Lower lobe of right lung (tissue), 2 donors: ENCODE data around the gene SLCO4A1. TPM values are rescaled to one million over a fixed set of nuclear protein-coding genes. Genes with fewer than 3 reads are reported as not detected.

ENCODE experiments used
- ATAC-seq, 2 donors: fragments of 200-7000 bp; cut with Tn5 transposase; one replicate each; pipeline ENCODE4 v1.9.1; 2020 to 2022; ENCODE audit warnings: mild to moderate bottlenecking in 2 of 2, moderate library complexity in 2 of 2
- DNase-seq: peaks from one replicate; pipeline ENCODE4 v3.0.0-alpha.2; 2020
- H3K27ac ChIP-seq: fragments of 200-600 bp; one replicate; pipeline ENCODE4 v1.8.0; 2022
- H3K27me3 ChIP-seq: fragments of 200-600 bp; one replicate; pipeline ENCODE4 v1.8.0; 2022; ENCODE audit warnings: low read depth
- H3K36me3 ChIP-seq: fragments of 200-600 bp; one replicate; pipeline ENCODE4 v1.8.0; 2022; ENCODE audit warnings: mild to moderate bottlenecking
- H3K4me1 ChIP-seq: fragments of 200-600 bp; one replicate; pipeline ENCODE4 v1.8.0; 2022
- H3K4me3 ChIP-seq: fragments of 200-600 bp; one replicate; pipeline ENCODE4 v1.8.0; 2022; ENCODE audit warnings: mild to moderate bottlenecking
- H3K9me3 ChIP-seq: fragments of 200-600 bp; one replicate; pipeline ENCODE4 v1.8.0; 2022
- intact Hi-C: fragments of 100-400 bp; cut with DNase I; formaldehyde crosslinking; loops from one replicate; pipeline ENCODE4 v1.11.0; 2022
- total RNA-seq: library from RNA; stranded (reverse); fragmentation: NEBNext Ultra II Directional; extraction: Animal tissue kit (Norgen Biotek cat#: 25700); gene quantifications from one replicate; pipeline ENCODE4 v1.2.1, GENCODE V29; 2021
- TF ChIP-seq, protein P1 (sequence below): fragments of 200-600 bp; IDR thresholded peaks from one replicate; pipeline ENCODE4 v1.8.0; 2022; ENCODE audit warnings: antibody characterized with exemption, mild to moderate bottlenecking
- donor health status: DM: no; HTN: yes; CAD: no; lungs with severe emphysema.

Gene SLCO4A1
- total RNA-seq, 1 donor from 2014 or later = 72.4 TPM

DNA sequence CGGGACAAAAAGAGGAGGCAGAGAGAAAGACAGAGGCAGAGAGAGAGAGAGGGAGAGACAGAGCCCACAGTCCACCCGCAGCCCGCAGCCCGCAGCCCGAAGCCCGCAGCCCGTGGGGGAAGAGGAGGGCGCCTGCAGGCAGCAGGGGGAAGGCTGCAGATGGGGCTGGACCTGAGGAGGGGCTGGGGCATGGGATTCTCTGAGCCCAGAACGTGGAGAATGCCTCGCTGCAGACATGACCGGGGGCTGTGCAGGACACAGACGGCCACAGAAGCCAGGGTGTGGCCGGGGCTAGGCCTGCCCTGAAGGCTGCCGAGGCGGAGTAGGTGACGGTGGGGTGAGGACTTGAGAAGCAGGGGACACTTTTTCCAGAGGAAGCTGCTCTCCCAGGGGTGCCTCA, 6.5 kb upstream of the SLCO4A1 start:
- no peak for DNase-seq
- peaks cover 44% of the 10 kb centered on the region for H3K27me3 ChIP-seq
- H3K36me3 ChIP-seq = no peaks in the 10 kb centered on the region
- no peaks in the 10 kb centered on the region for H3K9me3 ChIP-seq
- intact Hi-C loops = no loop called here
- no peak overlapping the region for H3K27ac ChIP-seq
- no peak overlapping the region for H3K4me3 ChIP-seq
- no peak for ATAC-seq
- TF ChIP-seq, protein P1, sequence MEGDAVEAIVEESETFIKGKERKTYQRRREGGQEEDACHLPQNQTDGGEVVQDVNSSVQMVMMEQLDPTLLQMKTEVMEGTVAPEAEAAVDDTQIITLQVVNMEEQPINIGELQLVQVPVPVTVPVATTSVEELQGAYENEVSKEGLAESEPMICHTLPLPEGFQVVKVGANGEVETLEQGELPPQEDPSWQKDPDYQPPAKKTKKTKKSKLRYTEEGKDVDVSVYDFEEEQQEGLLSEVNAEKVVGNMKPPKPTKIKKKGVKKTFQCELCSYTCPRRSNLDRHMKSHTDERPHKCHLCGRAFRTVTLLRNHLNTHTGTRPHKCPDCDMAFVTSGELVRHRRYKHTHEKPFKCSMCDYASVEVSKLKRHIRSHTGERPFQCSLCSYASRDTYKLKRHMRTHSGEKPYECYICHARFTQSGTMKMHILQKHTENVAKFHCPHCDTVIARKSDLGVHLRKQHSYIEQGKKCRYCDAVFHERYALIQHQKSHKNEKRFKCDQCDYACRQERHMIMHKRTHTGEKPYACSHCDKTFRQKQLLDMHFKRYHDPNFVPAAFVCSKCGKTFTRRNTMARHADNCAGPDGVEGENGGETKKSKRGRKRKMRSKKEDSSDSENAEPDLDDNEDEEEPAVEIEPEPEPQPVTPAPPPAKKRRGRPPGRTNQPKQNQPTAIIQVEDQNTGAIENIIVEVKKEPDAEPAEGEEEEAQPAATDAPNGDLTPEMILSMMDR = no peak
- peaks cover 11% of the 10 kb centered on the region for H3K4me1 ChIP-seq

DNA sequence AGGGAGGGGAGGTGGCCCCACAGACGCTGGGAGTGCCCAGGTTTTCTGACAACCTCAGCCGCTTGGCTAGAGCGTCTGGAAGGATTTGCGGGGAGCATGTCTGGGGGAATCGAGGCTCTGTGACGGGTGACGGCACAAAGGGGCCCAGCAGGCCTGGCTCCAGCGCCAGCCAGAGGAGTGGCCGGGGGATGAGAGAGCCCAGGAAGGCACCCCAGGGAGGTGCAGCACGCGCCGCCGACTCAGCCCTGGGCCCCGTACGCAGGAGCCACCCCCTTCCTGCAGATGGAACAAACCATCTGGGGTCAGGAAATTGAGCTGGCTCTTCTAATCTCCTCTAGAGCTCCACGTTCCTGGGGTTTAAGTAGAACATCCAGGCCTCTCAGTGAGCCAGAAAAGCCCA, 5.9 kb upstream of the SLCO4A1 start:
- DNase-seq (no peak), ATAC-seq (no peak)
- peaks cover 44% of the 10 kb centered on the region for H3K27me3 ChIP-seq
- H3K4me1 ChIP-seq = peaks cover 15% of the 10 kb centered on the region
- H3K9me3 ChIP-seq = no peaks in the 10 kb centered on the region
- no peaks in the 10 kb centered on the region for H3K36me3 ChIP-seq
- no peak overlapping the region for H3K27ac ChIP-seq
- TF ChIP-seq, protein P1 = no peak
- H3K4me3 ChIP-seq = no peak overlapping the region
- intact Hi-C loops = no loop called here

DNA sequence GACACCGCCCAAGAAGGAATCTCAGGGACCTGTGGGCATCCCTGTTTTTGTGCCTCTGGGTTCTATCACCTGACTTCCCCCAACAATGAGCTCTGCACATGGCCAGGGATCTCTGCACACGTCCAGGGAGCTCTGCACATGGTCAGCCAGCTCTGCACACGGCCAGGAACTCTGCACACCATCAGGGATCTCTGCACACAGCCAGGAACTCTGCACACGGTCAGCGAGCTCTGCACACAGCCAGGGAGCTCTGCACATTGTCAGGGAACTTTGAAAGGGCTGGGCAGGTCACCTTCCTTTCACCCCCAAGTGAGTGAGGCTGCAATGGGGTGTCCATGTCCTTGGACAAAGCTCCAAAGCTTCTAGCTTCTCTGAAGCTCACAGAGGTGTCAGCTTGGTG, 5.2 kb upstream of the SLCO4A1 start:
- no peaks in the 10 kb centered on the region for H3K9me3 ChIP-seq
- ATAC-seq = no peak
- intact Hi-C loops = no loop called here

DNA sequence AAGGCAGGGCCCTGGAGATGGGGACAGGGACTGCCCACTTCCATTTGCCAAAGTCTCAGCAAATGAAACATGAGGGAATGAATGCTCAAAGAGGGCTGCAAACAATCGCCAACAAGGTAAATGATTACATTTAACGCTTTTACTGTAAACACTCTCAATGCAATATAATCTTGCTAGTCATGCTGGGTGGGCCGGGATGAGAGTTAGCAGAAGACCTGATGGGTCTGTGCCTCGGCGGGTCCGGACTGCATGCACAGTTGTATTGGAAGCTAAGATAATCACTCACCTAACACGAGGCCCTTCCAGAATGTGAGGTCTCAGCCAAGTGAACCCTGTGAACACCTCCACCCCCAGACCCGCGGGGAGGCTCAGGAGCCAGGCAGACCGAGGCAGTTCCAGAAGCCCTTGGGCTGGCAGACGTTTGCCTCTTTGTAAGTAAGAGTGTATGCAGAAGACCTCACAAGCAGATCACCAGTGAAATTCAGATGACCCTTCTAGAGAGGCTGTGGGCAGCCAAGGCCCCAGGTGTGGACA, 4.7 kb upstream of the SLCO4A1 start:
- H3K4me1 ChIP-seq = peaks cover 22% of the 10 kb centered on the region
- no peaks in the 10 kb centered on the region for H3K36me3 ChIP-seq
- H3K9me3 ChIP-seq = no peaks in the 10 kb centered on the region
- no peak for DNase-seq
- no peak overlapping the region for H3K4me3 ChIP-seq
- TF ChIP-seq, protein P1 = no peak
- ATAC-seq = no peak
- intact Hi-C loops = no loop called here
- peaks cover 48% of the 10 kb centered on the region for H3K27me3 ChIP-seq
- H3K27ac ChIP-seq = no peak overlapping the region

More for the DNA sequence above, 5.2 kb upstream of the SLCO4A1 start:
- peaks cover 45% of the 10 kb centered on the region for H3K27me3 ChIP-seq
- TF ChIP-seq, protein P1 = no peak
- no peaks in the 10 kb centered on the region for H3K36me3 ChIP-seq
- H3K4me1 ChIP-seq = peaks cover 20% of the 10 kb centered on the region
- no peak overlapping the region for H3K27ac ChIP-seq
- no peak overlapping the region for H3K4me3 ChIP-seq
- DNase-seq = no peak

DNA sequence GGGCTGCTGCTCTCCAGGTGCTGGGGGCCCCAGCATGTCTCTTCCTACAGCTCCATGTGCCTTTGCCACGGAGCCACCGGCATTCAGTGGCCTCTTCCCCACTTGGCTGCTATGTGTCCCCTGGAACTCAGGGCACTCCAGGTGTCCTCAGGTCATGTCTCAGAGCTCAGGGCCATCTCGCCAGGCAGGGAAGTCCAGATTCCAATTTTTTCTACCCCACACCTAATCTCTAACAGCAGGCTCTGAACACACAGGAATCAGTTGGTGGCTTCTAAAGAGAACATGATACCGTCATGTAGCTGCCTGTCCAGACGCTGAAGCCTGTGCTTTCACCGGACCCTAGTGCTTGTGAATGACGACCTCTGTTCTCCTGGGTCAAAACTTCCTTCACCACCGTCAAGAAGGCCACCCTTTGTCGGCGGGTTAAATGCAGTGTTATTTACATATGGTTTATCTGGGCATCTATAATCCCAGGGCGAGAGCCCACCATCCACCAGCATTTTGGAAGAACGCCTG, 4.2 kb upstream of the SLCO4A1 start:
- H3K4me1 ChIP-seq = peaks cover 22% of the 10 kb centered on the region
- no peaks in the 10 kb centered on the region for H3K9me3 ChIP-seq
- no peak overlapping the region for H3K4me3 ChIP-seq
- H3K27me3 ChIP-seq = peaks cover 50% of the 10 kb centered on the region
- no peak overlapping the region for H3K27ac ChIP-seq
- H3K36me3 ChIP-seq = no peaks in the 10 kb centered on the region
- no peak for ATAC-seq
- no peak for DNase-seq
- TF ChIP-seq, protein P1 = no peak
- intact Hi-C loops = no loop called here
